Activated CD4-positive, alpha-beta T cell treated with anti-CD3 and anti-CD28 coated beads, Interleukin-2, amount 50 U/mL, for 24 hours (primary cell): Measurements from ENCODE around the gene ASB10.

Experiments
- DNase-seq, 2 donors: peaks; one replicate each; pipeline ENCODE4 v3.0.0-alpha.2; 2020; ENCODE audit warnings: low read depth in 1 of 2, low spot score in 1 of 2

Gene ASB10

GRCh38 chr7:151167197-151167961, 19.7 kb downstream of the ASB10 start, which contains the start of gene GBX1:
TSS of gene GBX1 (minus strand) at chr7:151167694. CDS start at chr7:151167548, 146 bp downstream.
- DNase-seq: no peak

- DNase-seq: no peak
These were observed 20.3 kb downstream of the ASB10 start for GRCh38 chr7:151166629-151167196.

GRCh38 chr7:151161757-151162156, 25.3 kb downstream of the ASB10 start:
- no peak for DNase-seq

GRCh38 chr7:151157645-151158329, 29.3 kb downstream of the ASB10 start:
- no peak for DNase-seq

GRCh38 chr7:151152643-151153513, 34.2 kb downstream of the ASB10 start:
- no peak for DNase-seq

- DNase-seq: no peak
These were observed 36.7 kb downstream of the ASB10 start for GRCh38 chr7:151150388-151150787.

GRCh38 chr7:151148319-151149259, 38.5 kb downstream of the ASB10 start:
- DNase-seq: no peak

GRCh38 chr7:151146761-151147160, 40.3 kb downstream of the ASB10 start:
- no peak for DNase-seq

GRCh38 chr7:151144387-151144786, 42.7 kb downstream of the ASB10 start:
- no peak for DNase-seq

GRCh38 chr7:151143261-151144015, 43.6 kb downstream of the ASB10 start:
- DNase-seq: no peak

- DNase-seq: no peak
These were observed 44.4 kb downstream of the ASB10 start for GRCh38 chr7:151142686-151143040.

GRCh38 chr7:151141855-151142685, 45.0 kb downstream of the ASB10 start:
- DNase-seq: no peak

GRCh38 chr7:151141311-151141854, 45.7 kb downstream of the ASB10 start:
- DNase-seq: no peak

- no peak for DNase-seq
These were observed 46.2 kb downstream of the ASB10 start for GRCh38 chr7:151140826-151141225.

GRCh38 chr7:151139791-151140190, 47.3 kb downstream of the ASB10 start:
- DNase-seq: no peak

GRCh38 chr7:151139071-151139790, 47.8 kb downstream of the ASB10 start:
- DNase-seq: no peak

- no peak for DNase-seq
These were observed 48.7 kb downstream of the ASB10 start for GRCh38 chr7:151138153-151138851.
